Panc1 (cell line): Measurements from ENCODE around the gene TIMM8A. TPM values are rescaled to one million over a fixed set of nuclear protein-coding genes. Genes with fewer than 3 reads are reported as not detected.

Source experiments
- ATAC-seq: fragments of 200-7000 bp; cut with Tn5 transposase; 2 replicates; pipeline ENCODE4 v1.9.1; 2020; ENCODE audit warnings: mild to moderate bottlenecking, moderate library complexity
- BruUV-seq: library from RNA; stranded (reverse); fragments of 400-500 nt; replicated peaks from 2 replicates; lab custom pipeline; 2021; lab: Mats Ljungman, UMichigan
- CTCF ChIA-PET: fragments of 300-600 bp; sonication (Branson Sonifier 250); formaldehyde crosslinking; loops from one replicate; lab custom pipeline; 2022; ENCODE audit warnings: antibody characterized with exemption; lab: Charles Lee
- POLR2A ChIA-PET: fragments of 300-600 bp; sonication (Branson Sonifier 250); formaldehyde crosslinking; loops from one replicate; lab custom pipeline; 2022; ENCODE audit warnings: antibody characterized with exemption; lab: Charles Lee
- DNase-seq: peaks from one replicate; pipeline ENCODE4 v3.0.0-alpha.2; 2010; ENCODE audit warnings: low read depth, low spot score
- H3K27ac ChIP-seq: 2 replicates; pipeline ENCODE4 v1.5.1; 2011; ENCODE audit warnings: mild to moderate bottlenecking, low read length, inconsistent platforms
- H3K27me3 ChIP-seq: fragments of 200-500 bp; sonication (Bioruptor generic); 2 replicates; pipeline ENCODE4 v1.6.0; 2014; ENCODE audit warnings: low read length, inconsistent platforms; ENCODE audit not compliant: control insufficient read depth, insufficient read depth
- H3K36me3 ChIP-seq: fragments of 200-500 bp; sonication (Bioruptor generic); 2 replicates; pipeline ENCODE4 v1.5.1; 2014; ENCODE audit warnings: inconsistent platforms, mild to moderate bottlenecking, low read length, moderate library complexity; ENCODE audit not compliant: control insufficient read depth, insufficient read depth
- H3K4me1 ChIP-seq: 2 replicates; pipeline ENCODE4 v1.5.1; 2011; ENCODE audit warnings: inconsistent platforms, mild to moderate bottlenecking, low read length, moderate library complexity; ENCODE audit not compliant: control insufficient read depth, insufficient read depth
- H3K4me3 ChIP-seq, 2 experiments: 2 replicates each; pipeline ENCODE4 v1.5.1; 2011 to 2012; ENCODE audit warnings: low read depth in 2 of 2, low read length in 2 of 2, mild to moderate bottlenecking in 2 of 2, inconsistent platforms in 1 of 2, moderate library complexity in 1 of 2
- H3K9me3 ChIP-seq: fragments of 200-500 bp; sonication (Bioruptor generic); 2 replicates; pipeline ENCODE4 v1.5.1; 2014; ENCODE audit warnings: low read depth, mild to moderate bottlenecking, inconsistent platforms, low read length, moderate library complexity; ENCODE audit not compliant: control insufficient read depth, insufficient read depth
- CTCF ChIP-seq: fragments of 450-650 bp; IDR thresholded peaks from 2 replicates; pipeline ENCODE4 v1.5.1; 2017; ENCODE audit warnings: mild to moderate bottlenecking
- POLR2AphosphoS5 ChIP-seq: IDR thresholded peaks from 2 replicates; pipeline ENCODE4 v1.6.1; 2012; ENCODE audit warnings: mild to moderate bottlenecking, low read depth, low read length, moderate library complexity
- REST ChIP-seq, 2 experiments: IDR thresholded peaks; 2 replicates each; pipeline ENCODE4 v1.6.1; 2011 to 2012; ENCODE audit warnings: low read depth in 2 of 2, control low read depth in 1 of 2, low read length in 1 of 2, mild to moderate bottlenecking in 1 of 2, moderate library complexity in 1 of 2; ENCODE audit not compliant: insufficient read depth in 1 of 2
- SIN3A ChIP-seq: IDR thresholded peaks from 2 replicates; pipeline ENCODE4 v1.6.1; 2012; ENCODE audit warnings: low read depth, mild to moderate bottlenecking, low read length, moderate library complexity, borderline replicate concordance; ENCODE audit not compliant: insufficient read depth
- TCF7L2 ChIP-seq: IDR thresholded peaks from 2 replicates; pipeline ENCODE4 v1.6.1; 2011; ENCODE audit warnings: mild to moderate bottlenecking, low read depth, low read length, inconsistent platforms
- in situ Hi-C: cut with HindIII; loops from 2 replicates; pipeline ENCODE4 v1.10.0; 2016; ENCODE audit warnings: low sequenced_read_pairs, low pct_unique_long_range_greater_than_20kb
- intact Hi-C: fragments of 100-400 bp; cut with micrococcal nuclease; formaldehyde crosslinking; loops from one replicate; pipeline ENCODE4 v1.10.0; 2022; ENCODE audit not compliant: unreplicated experiment
- total RNA-seq: library from RNA; stranded (reverse); gene quantifications from one replicate; pipeline ENCODE4 v1.2.1, GENCODE V29; 2021; ENCODE audit not compliant: unreplicated experiment

TIMM8A gene
- total RNA-seq, 1 experiment from 2014 or later: 39.1 TPM

GRCh38 chrX:101370888-101371504 lies 22.5 kb upstream of the TIMM8A start:
- in situ Hi-C loops: no loop called here
- H3K9me3 ChIP-seq: no peaks in the 10 kb centered on the region
- H3K4me3 ChIP-seq: no peak overlapping the region
- ChIA-PET POLR2A (no interaction called here), CTCF (no interaction called here)
- peaks cover 10% of the 10 kb centered on the region; the same call in 1 of the 2 replicates for H3K27me3 ChIP-seq
- ATAC-seq: no peak
- intact Hi-C loops: no loop called here
- BruUV-seq: no TSS peak
- no peak for TF ChIP-seq POLR2AphosphoS5
- TF ChIP-seq TCF7L2: no peak
- no peak for TF ChIP-seq CTCF
- TF ChIP-seq SIN3A: no peak
- no peak for TF ChIP-seq REST (IDR thresholded peaks at IDR 0.05; ENCODE audit: insufficient read depth in 1 of 2, low read depth in 2 of 2, low read length in 1 of 2)
- no peak overlapping the region for H3K27ac ChIP-seq
- H3K36me3 ChIP-seq: no peaks in the 10 kb centered on the region
- no peaks in the 10 kb centered on the region for H3K4me1 ChIP-seq
- no peak for DNase-seq

DNA sequence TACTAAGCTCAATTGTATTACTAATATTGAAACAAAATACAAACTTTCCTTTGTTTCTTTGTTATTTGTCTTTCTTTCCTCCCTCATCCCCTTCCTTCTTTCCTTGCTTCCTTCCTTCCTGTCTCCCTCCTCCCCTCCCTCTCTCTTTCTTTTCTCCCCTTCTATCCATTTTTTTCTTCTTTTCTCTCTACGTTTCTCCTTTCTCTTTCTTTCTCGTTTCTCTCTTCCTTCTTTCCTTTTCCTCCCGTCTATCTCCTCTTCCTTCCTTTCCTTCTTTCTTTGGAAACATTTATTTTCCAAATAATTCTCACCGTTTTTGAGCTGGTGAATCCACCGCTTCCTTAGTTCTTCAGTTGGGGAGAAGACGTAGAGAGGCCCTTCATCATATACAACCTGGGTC lies 21.1 kb upstream of the TIMM8A start:
- no peak overlapping the region for H3K27ac ChIP-seq
- peaks cover 10% of the 10 kb centered on the region; the same call in 1 of the 2 replicates for H3K27me3 ChIP-seq
- ChIA-PET CTCF (no interaction called here), POLR2A (no interaction called here)
- in situ Hi-C loops (no loop called here), intact Hi-C loops (no loop called here)
- no peak overlapping the region for H3K4me3 ChIP-seq
- no peaks in the 10 kb centered on the region for H3K4me1 ChIP-seq
- no peak for TF ChIP-seq TCF7L2
- TF ChIP-seq CTCF: no peak
- no peak for TF ChIP-seq SIN3A
- no peak for TF ChIP-seq POLR2AphosphoS5
- TF ChIP-seq REST (IDR thresholded peaks at IDR 0.05; ENCODE audit: insufficient read depth in 1 of 2, low read depth in 2 of 2, low read length in 1 of 2): no peak
- ATAC-seq (no peak), DNase-seq (no peak)
- H3K9me3 ChIP-seq: no peaks in the 10 kb centered on the region
- H3K36me3 ChIP-seq: no peaks in the 10 kb centered on the region
- no TSS peak for BruUV-seq
